ENCODE measurements around the gene DGKA.

The DGKA gene

GRCh38 chr12:55955800-55956508 lies 25.0 kb downstream of the DGKA start:
- H3K4me3 ChIP-seq (ENCODE audit: low read depth, low read length): no peak overlapping the region
- peak; percentile 40; the same call in 1 of the 2 replicates for TF ChIP-seq CTCF (IDR thresholded peaks at IDR 0.05; ENCODE audit: borderline replicate concordance, insufficient read depth, low read depth, low read length)

GRCh38 chr12:55957106-55957859 lies 26.3 kb downstream of the DGKA start:
- no peak for TF ChIP-seq CTCF (IDR thresholded peaks at IDR 0.05; ENCODE audit: borderline replicate concordance, insufficient read depth, low read depth, low read length)
- H3K4me3 ChIP-seq (ENCODE audit: low read depth, low read length): no peak overlapping the region

- H3K4me3 ChIP-seq (ENCODE audit: low read depth, low read length): no peak overlapping the region
- TF ChIP-seq CTCF (IDR thresholded peaks at IDR 0.05; ENCODE audit: borderline replicate concordance, insufficient read depth, low read depth, low read length): no peak
Observed at GRCh38 chr12:55963760-55964159, 32.8 kb downstream of the DGKA start.

GRCh38 chr12:55965240-55965639 lies 34.3 kb downstream of the DGKA start:
- no peak overlapping the region for H3K4me3 ChIP-seq (ENCODE audit: low read depth, low read length)
- TF ChIP-seq CTCF (IDR thresholded peaks at IDR 0.05; ENCODE audit: borderline replicate concordance, insufficient read depth, low read depth, low read length): no peak

- TF ChIP-seq CTCF (IDR thresholded peaks at IDR 0.05; ENCODE audit: borderline replicate concordance, insufficient read depth, low read depth, low read length): no peak
- peak within 1 kb of the TSS; percentile 88 for H3K4me3 ChIP-seq (ENCODE audit: low read depth, low read length)
Observed at GRCh38 chr12:55965941-55966407, 35.0 kb downstream of the DGKA start, which contains the start of gene PMEL. TSS of gene PMEL (minus strand) at chr12:55966042. CDS start at chr12:55966011, 31 bp downstream.

GRCh38 chr12:55966408-55967281 lies 35.7 kb downstream of the DGKA start, which contains the start of gene CDK2:
TSS of gene CDK2 (plus strand) at chr12:55966830. CDS start at chr12:55967009, 179 bp downstream.
- H3K4me3 ChIP-seq (ENCODE audit: low read depth, low read length): peak within 1 kb of the TSS; percentile 88
- no peak for TF ChIP-seq CTCF (IDR thresholded peaks at IDR 0.05; ENCODE audit: borderline replicate concordance, insufficient read depth, low read depth, low read length)
